OCI-LY7 (cell line): ENCODE data around the gene EIF3A. TPM values are rescaled to one million over a fixed set of nuclear protein-coding genes. Genes with fewer than 3 reads are reported as not detected.

ENCODE experiments used
- BruUV-seq: library from RNA; stranded (reverse); fragments of 400-500 nt; replicated peaks from 2 replicates; lab custom pipeline; 2021; lab: Mats Ljungman, UMichigan
- CTCF ChIA-PET: fragments of 300-600 bp; sonication (Branson Sonifier 250); formaldehyde crosslinking; loops from one replicate; lab custom pipeline; 2022; ENCODE audit warnings: antibody characterized with exemption; ENCODE audit not compliant: unreplicated experiment; lab: Charles Lee
- POLR2A ChIA-PET: fragments of 300-600 bp; sonication (Branson Sonifier 250); formaldehyde crosslinking; loops from one replicate; lab custom pipeline; 2022; ENCODE audit warnings: antibody characterized with exemption; lab: Charles Lee
- DNase-seq: peaks from one replicate; pipeline ENCODE4 v3.0.0-alpha.2; 2015; ENCODE audit warnings: low spot score
- H2AFZ ChIP-seq: fragments of 200-600 bp; sonication (generic), shearing (Covaris generic); 2 replicates; pipeline ENCODE4 v1.6.1; 2014; ENCODE audit warnings: mild to moderate bottlenecking, antibody characterized with exemption, low read length, moderate library complexity
- H3K27ac ChIP-seq: fragments of 200-600 bp; sonication (generic); 2 replicates; pipeline ENCODE4 v1.5.1; 2014; ENCODE audit warnings: mixed run types, low read depth, mild to moderate bottlenecking, moderate library complexity, low read length, inconsistent platforms; ENCODE audit not compliant: poor library complexity, severe bottlenecking
- H3K36me3 ChIP-seq: fragments of 200-600 bp; sonication (generic); 2 replicates; pipeline ENCODE4 v1.6.1; 2014; ENCODE audit warnings: mild to moderate bottlenecking, antibody characterized with exemption, low read length, moderate library complexity, mixed read lengths; ENCODE audit not compliant: insufficient read depth
- H3K4me1 ChIP-seq: fragments of 200-600 bp; sonication (generic); 2 replicates; pipeline ENCODE4 v1.5.1; 2014; ENCODE audit warnings: mild to moderate bottlenecking, low read length; ENCODE audit not compliant: insufficient read depth, poor library complexity, severe bottlenecking
- H3K4me2 ChIP-seq: fragments of 200-600 bp; sonication (generic); 2 replicates; pipeline ENCODE4 v1.6.1; 2014; ENCODE audit warnings: mild to moderate bottlenecking, low read length
- H3K4me3 ChIP-seq: fragments of 200-600 bp; sonication (generic); 2 replicates; pipeline ENCODE4 v1.5.1; 2014; ENCODE audit warnings: mild to moderate bottlenecking, low read depth, low read length; ENCODE audit not compliant: poor library complexity, severe bottlenecking
- H3K79me2 ChIP-seq: fragments of 200-600 bp; sonication (generic); 2 replicates; pipeline ENCODE4 v1.6.1; 2016; ENCODE audit warnings: low read depth, mild to moderate bottlenecking, low read length, moderate library complexity, mixed read lengths; ENCODE audit not compliant: insufficient read depth
- H3K9me2 ChIP-seq: fragments of 200-600 bp; sonication (generic); 2 replicates; pipeline ENCODE4 v1.6.1; 2016; ENCODE audit warnings: mild to moderate bottlenecking, low read length, mixed read lengths; ENCODE audit not compliant: insufficient read depth
- H3K9me3 ChIP-seq: fragments of 200-600 bp; sonication (generic); 2 replicates; pipeline ENCODE4 v1.6.1; 2014; ENCODE audit warnings: mild to moderate bottlenecking, mixed run types, low read length, mixed read lengths
- H4K20me1 ChIP-seq: fragments of 200-600 bp; sonication (generic); 2 replicates; pipeline ENCODE4 v1.6.1; 2014; ENCODE audit warnings: mild to moderate bottlenecking, antibody characterized with exemption, low read length, moderate library complexity, mixed read lengths; ENCODE audit not compliant: insufficient read depth
- EZH2phosphoT487 ChIP-seq: fragments of 200-600 bp; sonication (generic); IDR thresholded peaks from 2 replicates; pipeline ENCODE4 v1.6.1; 2018; ENCODE audit warnings: low read depth, borderline replicate concordance, mild to moderate bottlenecking, mixed run types, antibody characterized with exemption, low read length, moderate library complexity, mixed read lengths
- intact Hi-C: fragments of 100-400 bp; cut with micrococcal nuclease; formaldehyde crosslinking; loops from one replicate; pipeline ENCODE4 v1.10.0; 2022; ENCODE audit not compliant: unreplicated experiment
- total RNA-seq, 2 experiments: library from RNA; depleted of rRNA in 1 of 2; stranded (reverse); fragments of >200 nt in 1 of 2; shearing (Covaris generic) in 1 of 2; gene quantifications; 2 replicates each; pipeline ENCODE4 v1.2.3, GENCODE V29; 2014 to 2022
- TF ChIP-seq, protein P1 (sequence below): fragments of 200-600 bp; sonication (generic); conservative IDR thresholded peaks from 2 replicates; pipeline ENCODE4 v1.5.1; 2014; ENCODE audit warnings: mild to moderate bottlenecking, antibody characterized with exemption, low read length, moderate library complexity, mixed read lengths

The EIF3A gene
- total RNA-seq, 2 experiments from 2014 or later = 83.0 to 171 TPM

GRCh38 chr10:119073584-119073983 is 7.0 kb downstream of the EIF3A start:
- ChIA-PET POLR2A (interaction anchor here (0.7 to 1.0 kb wide), 2 partner anchors 22 to 58 kb away, joined by 3 read pairs; no protein-coding TSS in a partner anchor), CTCF (no interaction called here)
- Histone ChIP-seq H3K4me1 (peaks cover 27% of the 10 kb centered on the region), H3K4me3 (no peak overlapping the region), H3K27ac (no peak overlapping the region), H3K79me2 (peaks cover 100% of the 10 kb centered on the region), H2AFZ (no peak overlapping the region), H3K9me3 (no peaks in the 10 kb centered on the region), H3K4me2 (no peak overlapping the region), H3K36me3 (peaks cover 91% of the 10 kb centered on the region), H4K20me1 (peaks cover 35% of the 10 kb centered on the region), H3K9me2 (no peaks in the 10 kb centered on the region)
- no peak for TF ChIP-seq EZH2phosphoT487
- TF ChIP-seq, protein P1, sequence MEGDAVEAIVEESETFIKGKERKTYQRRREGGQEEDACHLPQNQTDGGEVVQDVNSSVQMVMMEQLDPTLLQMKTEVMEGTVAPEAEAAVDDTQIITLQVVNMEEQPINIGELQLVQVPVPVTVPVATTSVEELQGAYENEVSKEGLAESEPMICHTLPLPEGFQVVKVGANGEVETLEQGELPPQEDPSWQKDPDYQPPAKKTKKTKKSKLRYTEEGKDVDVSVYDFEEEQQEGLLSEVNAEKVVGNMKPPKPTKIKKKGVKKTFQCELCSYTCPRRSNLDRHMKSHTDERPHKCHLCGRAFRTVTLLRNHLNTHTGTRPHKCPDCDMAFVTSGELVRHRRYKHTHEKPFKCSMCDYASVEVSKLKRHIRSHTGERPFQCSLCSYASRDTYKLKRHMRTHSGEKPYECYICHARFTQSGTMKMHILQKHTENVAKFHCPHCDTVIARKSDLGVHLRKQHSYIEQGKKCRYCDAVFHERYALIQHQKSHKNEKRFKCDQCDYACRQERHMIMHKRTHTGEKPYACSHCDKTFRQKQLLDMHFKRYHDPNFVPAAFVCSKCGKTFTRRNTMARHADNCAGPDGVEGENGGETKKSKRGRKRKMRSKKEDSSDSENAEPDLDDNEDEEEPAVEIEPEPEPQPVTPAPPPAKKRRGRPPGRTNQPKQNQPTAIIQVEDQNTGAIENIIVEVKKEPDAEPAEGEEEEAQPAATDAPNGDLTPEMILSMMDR = no peak
- DNase-seq = no peak
- no TSS peak for BruUV-seq
- intact Hi-C loops = no loop called here

DNA sequence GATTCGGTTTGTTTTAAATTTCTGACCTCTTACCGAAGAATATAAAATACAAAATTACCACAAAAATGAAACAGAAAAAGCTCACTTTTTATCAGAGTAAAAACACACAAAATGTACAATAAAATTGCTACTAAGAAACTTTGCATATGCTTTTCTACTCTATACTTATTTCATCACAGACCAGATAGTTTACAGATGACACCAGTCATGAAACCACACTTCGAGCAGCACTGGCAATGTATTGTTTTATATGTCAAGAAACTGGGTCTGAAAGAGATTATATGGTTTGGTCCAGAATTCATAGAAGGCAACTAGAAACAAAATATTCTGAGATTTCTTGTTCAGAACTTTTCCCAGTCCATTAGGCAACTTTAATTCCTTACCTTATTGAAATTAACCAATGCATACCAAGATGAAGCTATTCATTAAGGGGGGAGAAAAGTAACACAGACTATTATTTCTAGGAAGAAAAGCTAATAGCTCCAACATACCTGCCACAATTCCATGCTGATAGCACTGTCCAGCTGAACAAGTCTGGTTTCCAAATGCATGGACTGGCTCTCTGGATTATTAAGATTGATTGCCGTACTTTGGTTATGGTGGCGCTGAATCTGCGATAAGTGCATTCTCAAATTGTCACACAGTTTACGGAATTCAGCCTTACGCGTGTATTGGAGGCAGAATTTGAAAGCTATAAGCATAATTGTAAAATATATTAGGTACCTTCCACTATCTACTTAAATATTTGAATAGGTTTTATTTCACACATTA is 10.0 kb downstream of the EIF3A start:
- no peak for DNase-seq
- H3K9me2 ChIP-seq = no peaks in the 10 kb centered on the region
- peaks cover 93% of the 10 kb centered on the region for H3K36me3 ChIP-seq
- H3K27ac ChIP-seq = no peak overlapping the region
- no peaks in the 10 kb centered on the region for H3K4me1 ChIP-seq
- BruUV-seq = no TSS peak
- no peak overlapping the region for H3K4me3 ChIP-seq
- no peaks in the 10 kb centered on the region for H3K9me3 ChIP-seq
- peaks cover 85% of the 10 kb centered on the region for H3K79me2 ChIP-seq
- no peak overlapping the region for H2AFZ ChIP-seq
- ChIA-PET CTCF (no interaction called here), POLR2A (interaction anchor here (0.5 to 1.7 kb wide), 5 partner anchors 8 to 56 kb away, joined by 3 to 4 read pairs (median 4); no protein-coding TSS in a partner anchor)
- intact Hi-C loops = no loop called here
- H4K20me1 ChIP-seq = peaks cover 26% of the 10 kb centered on the region
- H3K4me2 ChIP-seq = no peak overlapping the region
- no peak for TF ChIP-seq EZH2phosphoT487
- TF ChIP-seq, protein P1 = no peak

- Histone ChIP-seq H3K9me3 (no peaks in the 10 kb centered on the region), H4K20me1 (peaks cover 17% of the 10 kb centered on the region), H3K79me2 (peaks cover 63% of the 10 kb centered on the region; the same call in 1 of the 2 replicates), H3K9me2 (no peaks in the 10 kb centered on the region), H3K4me1 (peaks cover 9% of the 10 kb centered on the region), H3K36me3 (peaks cover 99% of the 10 kb centered on the region), H3K4me2 (no peak overlapping the region), H3K4me3 (no peak overlapping the region), H3K27ac (no peak overlapping the region), H2AFZ (no peak overlapping the region)
- TF ChIP-seq EZH2phosphoT487 = no peak
- TF ChIP-seq, protein P1 = no peak
- no peak for DNase-seq
- BruUV-seq = no TSS peak
- intact Hi-C loops = no loop called here
- ChIA-PET CTCF (no interaction called here), POLR2A (interaction anchor here (0.6 to 1.1 kb wide), 2 partner anchors 21 to 34 kb away, joined by 3 to 4 read pairs; no protein-coding TSS in a partner anchor)
Measured at GRCh38 chr10:119061926-119062325, 18.7 kb downstream of the EIF3A start.
